Heart left ventricle (tissue), 13 donors: ENCODE measurements around the gene TYK2.

Source experiments
- CTCF ChIP-seq, 12 donors: fragments of 200-600 bp; sonication (generic) in 4 of 12; IDR thresholded peaks; one replicate each; pipeline versions ENCODE4 v1.5.0 to v1.8.0; 2018 to 2022; ENCODE audit warnings: antibody characterized with exemption in 12 of 12, mild to moderate bottlenecking in 5 of 12
- POLR2A ChIP-seq, 2 donors: fragments of 450-650 bp; IDR thresholded peaks; one replicate each; pipeline ENCODE4 v1.6.1; 2017; ENCODE audit warnings: antibody characterized with exemption in 2 of 2, mild to moderate bottlenecking in 2 of 2, moderate library complexity in 2 of 2
- donor health status: ischemic (EF 13 %, LVEDD 7.1; RV severe dilation, severe dysfunction).
- donor health status: DM: no; HTN: yes; CAD: no.
- donor health status: DM: no; HTN: no; CAD: no.
- donor health status: ischemic (EF 25% LVEDD 6.9; RV normal size, moderate dysfunction).
- donor health status: ischemic (EF 25% LVEDD 5.7; RV mildly dilated, moderate dysfunction).
- donor health status: ischemic (EF 35%, LVEDD 5.7; RV mildly dilated, moderate dysfunction).
- donor health status: nonischemic (EF 11% LVEDD 7.7; RV severe dilation, severe dysfunction).
- donor health status: DM: yes; HTN: yes; CAD: no.
- donor health status: PGD.
- donor health status: ischemic (EF 29% LVEDD 5.4; RV normal size, mild dysfunction).
- donor health status: nonischemic (EF 23%, LVEDD 6.1; RV moderate dilation, normal function).

GRCh38 chr19:10353793-10354391 is 26.5 kb downstream of the TYK2 start:
- no peak for TF ChIP-seq CTCF (IDR thresholded peaks at IDR 0.05)
- TF ChIP-seq POLR2A (IDR thresholded peaks at IDR 0.05): no peak
